HG02798 (cell line): Measurements from ENCODE around the gene TIMM17A.
"Not testable (repeated sequence)": the region's sequence is repeated elsewhere in the genome, so short reads cannot be mapped to it uniquely, and the experiment has no call there.

Source experiments
- ATAC-seq: cut with Tn5 transposase; IDR thresholded peaks from one replicate; pipeline ENCODE4 v1.9.1; 2021; ENCODE audit warnings: mild to moderate bottlenecking; ENCODE audit not compliant: unreplicated experiment, poor library complexity

The TIMM17A gene

GRCh38 chr1:202012544-202013478, 57.5 kb downstream of the TIMM17A start:
- ATAC-seq: no peak

GRCh38 chr1:202013603-202014002, 58.3 kb downstream of the TIMM17A start:
- ATAC-seq: no peak

GRCh38 chr1:202014060-202014459, 58.8 kb downstream of the TIMM17A start:
- no peak for ATAC-seq

GRCh38 chr1:202014915-202015661, 59.8 kb downstream of the TIMM17A start:
- no peak for ATAC-seq

GRCh38 chr1:202015662-202015937, 60.3 kb downstream of the TIMM17A start:
- no peak for ATAC-seq

GRCh38 chr1:202016022-202016810, 60.9 kb downstream of the TIMM17A start:
- ATAC-seq: no peak

- ATAC-seq: no peak
Measured at GRCh38 chr1:202016811-202017748, 61.8 kb downstream of the TIMM17A start.

- no peak for ATAC-seq
Measured at GRCh38 chr1:202017749-202018467, 62.6 kb downstream of the TIMM17A start.

- ATAC-seq: no peak
Measured at GRCh38 chr1:202018468-202019234, 63.3 kb downstream of the TIMM17A start.

- ATAC-seq: not testable (repeated sequence)
Measured at GRCh38 chr1:202019235-202019558, 63.9 kb downstream of the TIMM17A start.
